H1 (cell line): ENCODE results near the gene ABI3BP. TPM values are rescaled to one million over a fixed set of nuclear protein-coding genes. Genes with fewer than 3 reads are reported as not detected.
A peak's percentile ranks its signal among the peaks of the same experiment; 100 is the strongest.

Experiments
- CTCF ChIA-PET: fragments of 300-600 bp; sonication (Branson Sonifier 250); formaldehyde crosslinking; loops from one replicate; lab custom pipeline; 2021; ENCODE audit not compliant: partially characterized antibody; lab: Charles Lee
- POLR2A ChIA-PET: fragments of 300-600 bp; sonication (Branson Sonifier 250); formaldehyde crosslinking; loops from one replicate; lab custom pipeline; 2021; ENCODE audit warnings: inconsistent platforms; ENCODE audit not compliant: partially characterized antibody; lab: Charles Lee
- DNase-seq, 2 experiments: peaks; one replicate each; pipeline versions ENCODE4 v3.0.0 to v3.0.0-alpha.2; 2010 to 2022; ENCODE audit warnings: low spot score in 2 of 2, low read depth in 1 of 2, mixed read lengths in 1 of 2
- FAIRE-seq: peaks from 2 replicates; lab custom pipeline; 2011; peaks lifted over from hg19 to GRCh38; lab: Jason Lieb, UNC
- H2AFZ ChIP-seq: 2 replicates; pipeline ENCODE4 v1.8.1; 2012; ENCODE audit warnings: low read length, inconsistent platforms
- H2AK5ac ChIP-seq: 2 replicates; pipeline ENCODE4 v1.6.1; 2013; ENCODE audit warnings: low read depth, low read length
- H2BK120ac ChIP-seq: replicated peaks from 2 replicates; pipeline ENCODE3; 2013; ENCODE audit warnings: low read depth, low read length, inconsistent platforms
- H2BK12ac ChIP-seq: 2 replicates; pipeline ENCODE4 v1.6.1; 2013; ENCODE audit warnings: low read depth, low read length
- H2BK15ac ChIP-seq: 2 replicates; pipeline ENCODE4 v1.6.1; 2013; ENCODE audit warnings: low read length
- H2BK20ac ChIP-seq: 2 replicates; pipeline ENCODE4 v1.6.1; 2013; ENCODE audit warnings: low read length
- H2BK5ac ChIP-seq: 2 replicates; pipeline ENCODE4 v1.6.1; 2013; ENCODE audit warnings: low read depth, low read length
- H3K14ac ChIP-seq: 2 replicates; pipeline ENCODE4 v1.6.1; 2013; ENCODE audit warnings: inconsistent platforms; ENCODE audit not compliant: insufficient read length
- H3K18ac ChIP-seq: 2 replicates; pipeline ENCODE4 v1.6.1; 2013; ENCODE audit warnings: low read length; ENCODE audit errors: extremely low read depth
- H3K23ac ChIP-seq: 2 replicates; pipeline ENCODE4 v1.6.1; 2013; ENCODE audit warnings: inconsistent platforms; ENCODE audit not compliant: insufficient read length
- H3K23me2 ChIP-seq: 2 replicates; pipeline ENCODE4 v1.6.1; 2013; ENCODE audit warnings: low read depth, low read length
- H3K27ac ChIP-seq: 2 replicates; pipeline ENCODE4 v1.6.1; 2011; ENCODE audit warnings: low read depth, low read length, inconsistent platforms
- H3K27me3 ChIP-seq, 4 experiments: replicated peaks in 1 of 4; 1 replicate in 1 of 4; 2 replicates in 3 of 4; pipeline versions ENCODE4 v1.6.1 to v1.8.1; 2011 to 2013; ENCODE audit warnings: low read length in 3 of 4, mild to moderate bottlenecking in 3 of 4, inconsistent platforms in 2 of 4, mixed read lengths in 2 of 4, moderate library complexity in 1 of 4; ENCODE audit not compliant: control insufficient read depth in 3 of 4, insufficient read depth in 3 of 4; ENCODE audit errors: extremely low read depth in 1 of 4
- H3K36me3 ChIP-seq, 4 experiments: 2 replicates each; pipeline versions ENCODE4 v1.6.1 to v1.8.1; 2011 to 2013; ENCODE audit warnings: mild to moderate bottlenecking in 4 of 4, low read length in 3 of 4, moderate library complexity in 2 of 4, control low read depth in 1 of 4, inconsistent platforms in 1 of 4; ENCODE audit not compliant: insufficient read depth in 4 of 4, control insufficient read depth in 2 of 4
- H3K4ac ChIP-seq: replicated peaks from 2 replicates; pipeline ENCODE3; 2013; ENCODE audit warnings: low read length, low read depth, mixed read lengths, inconsistent platforms; ENCODE audit not compliant: insufficient read length
- H3K4me1 ChIP-seq, 4 experiments: replicated peaks in 1 of 4; 1 replicate in 1 of 4; 2 replicates in 3 of 4; pipeline versions ENCODE4 v1.6.1 to v1.8.1; 2011 to 2013; ENCODE audit warnings: low read length in 3 of 4, inconsistent platforms in 2 of 4, mixed read lengths in 1 of 4; ENCODE audit not compliant: insufficient read depth in 4 of 4, control insufficient read depth in 3 of 4
- H3K4me2 ChIP-seq, 2 experiments: 2 replicates each; pipeline versions ENCODE4 v1.6.1 to v1.8.1; 2011 to 2013; ENCODE audit warnings: low read depth in 2 of 2, low read length in 2 of 2, control low read depth in 1 of 2, inconsistent platforms in 1 of 2, mild to moderate bottlenecking in 1 of 2; ENCODE audit not compliant: insufficient read depth in 1 of 2
- H3K4me3 ChIP-seq, 4 experiments: fragments of 200-600, 300-600 bp in 1 of 4; sonication (generic), shearing (Covaris generic), sonication (Bioruptor Twin) in 1 of 4; 2 replicates each; pipeline versions ENCODE4 v1.5.1 to v1.8.1; 2011 to 2016; ENCODE audit warnings: low read length in 4 of 4, low read depth in 3 of 4, control low read depth in 2 of 4, inconsistent platforms in 2 of 4, mild to moderate bottlenecking in 2 of 4, mixed read lengths in 1 of 4, moderate library complexity in 1 of 4; ENCODE audit not compliant: insufficient read depth in 2 of 4; ENCODE audit errors: extremely low read depth in 1 of 4
- H3K56ac ChIP-seq: replicated peaks from 2 replicates; pipeline ENCODE3; 2013; ENCODE audit warnings: low read depth, mild to moderate bottlenecking, mixed read lengths, low read length, inconsistent platforms; ENCODE audit not compliant: insufficient read length
- H3K79me1 ChIP-seq: 2 replicates; pipeline ENCODE4 v1.6.1; 2013; ENCODE audit warnings: low read depth, low read length, control low read depth
- H3K79me2 ChIP-seq, 2 experiments: 2 replicates each; pipeline versions ENCODE4 v1.6.1 to v1.8.1; 2012 to 2013; ENCODE audit warnings: low read length in 2 of 2, mild to moderate bottlenecking in 2 of 2, inconsistent platforms in 1 of 2; ENCODE audit not compliant: insufficient read depth in 2 of 2, control insufficient read depth in 1 of 2
- H3K9ac ChIP-seq, 4 experiments: replicated peaks in 1 of 4; 1 replicate in 1 of 4; 2 replicates in 3 of 4; pipeline versions ENCODE4 v1.6.1 to v1.8.1; 2011 to 2013; ENCODE audit warnings: low read depth in 3 of 4, low read length in 3 of 4, control low read depth in 2 of 4, mild to moderate bottlenecking in 2 of 4, moderate library complexity in 2 of 4, inconsistent platforms in 1 of 4; ENCODE audit errors: extremely low read depth in 1 of 4
- H3K9me3 ChIP-seq, 2 experiments: 2 replicates each; pipeline versions ENCODE4 v1.6.1 to v1.8.1; 2012 to 2013; ENCODE audit warnings: mild to moderate bottlenecking in 2 of 2, moderate library complexity in 2 of 2, control low read depth in 1 of 2, inconsistent platforms in 1 of 2, low read depth in 1 of 2, low read length in 1 of 2, mixed read lengths in 1 of 2; ENCODE audit not compliant: insufficient read depth in 2 of 2
- H4K20me1 ChIP-seq, 2 experiments: replicated peaks in 1 of 2; 2 replicates each; pipeline versions ENCODE3 to v1.8.1; 2011 to 2013; ENCODE audit warnings: inconsistent platforms in 2 of 2, low read length in 2 of 2, mild to moderate bottlenecking in 1 of 2; ENCODE audit not compliant: insufficient read depth in 2 of 2, control insufficient read depth in 1 of 2
- H4K5ac ChIP-seq: 2 replicates; pipeline ENCODE4 v1.6.1; 2013; ENCODE audit warnings: low read length, low read depth, mixed read lengths, inconsistent platforms; ENCODE audit not compliant: insufficient read length
- H4K8ac ChIP-seq: 2 replicates; pipeline ENCODE4 v1.8.0; 2013; ENCODE audit warnings: mild to moderate bottlenecking, moderate library complexity, low read length, inconsistent platforms; ENCODE audit not compliant: insufficient read depth; ENCODE audit errors: extremely low read depth
- H4K91ac ChIP-seq: replicated peaks from 2 replicates; pipeline ENCODE3; 2013; ENCODE audit warnings: low read length, mixed read lengths, inconsistent platforms; ENCODE audit not compliant: insufficient read length
- RAD21 ChIP-seq, 2 experiments: IDR thresholded peaks in 1 of 2; conservative IDR thresholded peaks in 1 of 2; 2 replicates each; pipeline ENCODE4 v1.6.1; 2011; ENCODE audit warnings: low read depth in 2 of 2, low read length in 2 of 2, improper control_type of control experiment in 1 of 2, inconsistent platforms in 1 of 2, mild to moderate bottlenecking in 1 of 2, moderate library complexity in 1 of 2
- TEAD4 ChIP-seq: IDR thresholded peaks from 2 replicates; pipeline ENCODE4 v1.6.1; 2012; ENCODE audit warnings: low read depth, low read length, inconsistent platforms, mixed read lengths
- YY1 ChIP-seq: IDR thresholded peaks from 2 replicates; pipeline ENCODE4 v1.6.1; 2011; ENCODE audit warnings: low read depth, mild to moderate bottlenecking, low read length
- WGBS, 2 experiments: shearing (Covaris generic) in 1 of 2; methylation state at CpG; one replicate each; pipeline versions ENCODE4 v1.1.6 to v1.1.7; 2013 to 2015; ENCODE audit warnings: low lambda C conversion rate in 2 of 2, mixed read lengths in 2 of 2, inconsistent platforms in 1 of 2, low coverage in 1 of 2, missing lambda C conversion rate in 1 of 2; ENCODE audit not compliant: insufficient replicate concordance in 2 of 2, insufficient coverage in 1 of 2, insufficient read length in 1 of 2; ENCODE audit errors: extremely low coverage in 1 of 2, missing lambda C conversion rate in 1 of 2; 5-methylcytosine and 5-hydroxymethylcytosine counted together
- polyA plus RNA-seq, 7 experiments: library from polyadenylated mRNA; depleted of rRNA in 3 of 7; stranded (reverse) in 5 of 7; unstranded in 2 of 7; fragments of >200 nt in 5 of 7; fragments of 200-250 nt in 2 of 7; gene quantifications; 1 replicate in 5 of 7; 2 replicates in 1 of 7; 4 replicates in 1 of 7; pipeline versions ENCODE4 v1.2.1 to v1.2.3, GENCODE V29; 2011 to 2013; ENCODE audit warnings: missing spikeins in 2 of 7, mixed read lengths in 2 of 7
- total RNA-seq: library from RNA; stranded (reverse); fragmentation: NEBNext Ultra II Directional; extraction: Animal tissue kit (Norgen Biotek cat#: 25700); gene quantifications from 2 replicates; pipeline ENCODE4 v1.2.1, GENCODE V29; 2021
- TF ChIP-seq, protein P1 (sequence below), 3 experiments: IDR thresholded peaks; 1 replicate in 2 of 3; 2 replicates in 1 of 3; pipeline versions ENCODE4 v1.5.1 to v1.6.1; 2011; ENCODE audit warnings: low read length in 3 of 3, mild to moderate bottlenecking in 3 of 3, inconsistent platforms in 2 of 3, low read depth in 1 of 3, moderate library complexity in 1 of 3; ENCODE audit not compliant: insufficient read depth in 1 of 3; ENCODE audit errors: control extremely low read depth in 1 of 3

The ABI3BP gene
- total and polyA plus RNA-seq, 2 of the 8 experiments (the other 6 are each of a cell fraction or from before 2014, with no cell fraction given), result 0.08 to 0.32 TPM

DNA sequence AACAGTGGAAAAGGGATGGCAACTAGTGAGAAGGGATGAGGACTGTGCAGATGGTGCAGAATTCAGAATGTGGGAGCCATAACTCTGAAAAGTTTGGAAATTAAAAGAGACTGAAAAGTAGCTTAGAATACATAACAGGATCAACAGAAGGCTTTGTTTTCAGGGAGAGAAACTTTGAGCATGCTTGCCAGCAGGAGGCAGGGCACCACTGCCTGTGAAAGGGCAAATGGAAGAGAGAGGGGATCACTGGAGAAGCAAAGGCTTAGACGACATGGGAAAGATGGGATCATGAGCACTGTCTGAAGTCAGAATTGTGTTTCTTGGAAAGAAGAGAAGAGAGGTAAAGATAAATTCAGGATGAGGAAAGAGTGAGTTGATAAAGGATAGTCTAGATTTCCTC, 99.6 kb downstream of the ABI3BP start:
- H3K56ac ChIP-seq, result no peak overlapping the region
- no peak overlapping the region for H2BK5ac ChIP-seq
- CTCF ChIA-PET, result interaction anchor here (0.6 to 5.3 kb wide), 33 partner anchors 8 to 1328 kb away, joined by 3 to 43 read pairs (median 4); no protein-coding TSS in a partner anchor
- no peak overlapping the region for H3K4me3 ChIP-seq
- H2AK5ac ChIP-seq, result no peak overlapping the region
- no peak overlapping the region for H3K4me2 ChIP-seq
- no peak overlapping the region for H3K18ac ChIP-seq
- TF ChIP-seq YY1, result no peak
- TF ChIP-seq, protein P1, sequence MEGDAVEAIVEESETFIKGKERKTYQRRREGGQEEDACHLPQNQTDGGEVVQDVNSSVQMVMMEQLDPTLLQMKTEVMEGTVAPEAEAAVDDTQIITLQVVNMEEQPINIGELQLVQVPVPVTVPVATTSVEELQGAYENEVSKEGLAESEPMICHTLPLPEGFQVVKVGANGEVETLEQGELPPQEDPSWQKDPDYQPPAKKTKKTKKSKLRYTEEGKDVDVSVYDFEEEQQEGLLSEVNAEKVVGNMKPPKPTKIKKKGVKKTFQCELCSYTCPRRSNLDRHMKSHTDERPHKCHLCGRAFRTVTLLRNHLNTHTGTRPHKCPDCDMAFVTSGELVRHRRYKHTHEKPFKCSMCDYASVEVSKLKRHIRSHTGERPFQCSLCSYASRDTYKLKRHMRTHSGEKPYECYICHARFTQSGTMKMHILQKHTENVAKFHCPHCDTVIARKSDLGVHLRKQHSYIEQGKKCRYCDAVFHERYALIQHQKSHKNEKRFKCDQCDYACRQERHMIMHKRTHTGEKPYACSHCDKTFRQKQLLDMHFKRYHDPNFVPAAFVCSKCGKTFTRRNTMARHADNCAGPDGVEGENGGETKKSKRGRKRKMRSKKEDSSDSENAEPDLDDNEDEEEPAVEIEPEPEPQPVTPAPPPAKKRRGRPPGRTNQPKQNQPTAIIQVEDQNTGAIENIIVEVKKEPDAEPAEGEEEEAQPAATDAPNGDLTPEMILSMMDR (IDR thresholded peaks at IDR 0.05; ENCODE audit: control extremely low read depth in 1 of 3, insufficient read depth in 1 of 3, low read depth in 1 of 3, low read length in 3 of 3), result peak; percentile 66 to 82 (median 75)
- TF ChIP-seq RAD21 (IDR thresholded peaks at IDR 0.05 in 1 of 2, conservative IDR thresholded peaks at IDR 0.05 in 1 of 2; ENCODE audit: low read depth in 2 of 2, low read length in 2 of 2), result peak; percentile 92 to 95
- TF ChIP-seq TEAD4, result peak; percentile 73
- TF ChIP-seq, all 59 proteins: peak for 3
- no peaks in the 10 kb centered on the region for H3K27me3 ChIP-seq
- DNase-seq (peak; percentile 10 to 53), FAIRE-seq (peak; percentile 94)
- no peak overlapping the region for H3K9ac ChIP-seq
- no peak overlapping the region for H2BK120ac ChIP-seq
- H3K23ac ChIP-seq, result no peak overlapping the region
- POLR2A ChIA-PET, result interaction anchor here (0.6 kb wide), 1 partner anchor 48 kb away, joined by 3 read pairs; no protein-coding TSS in a partner anchor
- no peaks in the 10 kb centered on the region for H3K36me3 ChIP-seq
- H3K4ac ChIP-seq, result no peak overlapping the region
- no peaks in the 10 kb centered on the region for H3K23me2 ChIP-seq
- H3K27ac ChIP-seq, result no peak overlapping the region
- no peaks in the 10 kb centered on the region for H3K79me2 ChIP-seq
- no peaks in the 10 kb centered on the region for H3K4me1 ChIP-seq
- H2AFZ ChIP-seq, result peak overlapping the region; percentile 83
- H3K9me3 ChIP-seq, result no peaks in the 10 kb centered on the region
- WGBS, 2 experiments, result 36% methylated on average over 1 of the region's 1 CpG; no CpG with 5 or more reads in 1 of the 2 experiments
- no peak overlapping the region for H2BK15ac ChIP-seq
- H4K91ac ChIP-seq, result no peak overlapping the region
- H4K20me1 ChIP-seq, result no peaks in the 10 kb centered on the region
- H2BK12ac ChIP-seq, result no peak overlapping the region
- no peak overlapping the region for H3K14ac ChIP-seq
- H3K79me1 ChIP-seq, result no peaks in the 10 kb centered on the region
- H4K5ac ChIP-seq, result no peak overlapping the region
- H4K8ac ChIP-seq, result no peak overlapping the region
- no peak overlapping the region for H2BK20ac ChIP-seq
